OCI-LY7 (cell line): Measurements from ENCODE around the gene MAN1B1.

Experiments
- EZH2phosphoT487 ChIP-seq: fragments of 200-600 bp; sonication (generic); IDR thresholded peaks from 2 replicates; pipeline ENCODE4 v1.6.1; 2018; ENCODE audit warnings: low read depth, borderline replicate concordance, mild to moderate bottlenecking, mixed run types, antibody characterized with exemption, low read length, moderate library complexity, mixed read lengths
- TF ChIP-seq, protein P1 (sequence below): fragments of 200-600 bp; sonication (generic); conservative IDR thresholded peaks from 2 replicates; pipeline ENCODE4 v1.5.1; 2014; ENCODE audit warnings: mild to moderate bottlenecking, antibody characterized with exemption, low read length, moderate library complexity, mixed read lengths

DNA sequence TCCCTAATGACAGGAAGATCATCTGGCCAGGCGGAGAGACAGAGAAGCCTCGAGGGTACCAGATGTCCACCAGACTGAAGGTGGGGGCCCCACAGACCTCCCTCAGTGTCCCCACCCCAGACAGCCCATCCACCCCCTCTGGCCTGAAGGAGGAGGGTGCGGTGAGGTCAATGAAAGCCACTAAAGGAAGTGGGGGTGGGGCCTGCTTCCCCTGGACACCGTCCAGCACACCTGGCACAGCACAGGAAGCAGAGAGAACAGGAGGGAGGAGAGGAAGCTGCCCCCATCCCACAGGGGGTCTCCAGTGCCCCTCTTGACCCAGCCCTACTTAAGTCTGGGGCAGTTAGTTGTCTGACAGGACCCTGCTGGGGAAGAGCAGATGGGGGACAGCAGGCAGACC is 71.8 kb downstream of the MAN1B1 start:
- TF ChIP-seq, protein P1, sequence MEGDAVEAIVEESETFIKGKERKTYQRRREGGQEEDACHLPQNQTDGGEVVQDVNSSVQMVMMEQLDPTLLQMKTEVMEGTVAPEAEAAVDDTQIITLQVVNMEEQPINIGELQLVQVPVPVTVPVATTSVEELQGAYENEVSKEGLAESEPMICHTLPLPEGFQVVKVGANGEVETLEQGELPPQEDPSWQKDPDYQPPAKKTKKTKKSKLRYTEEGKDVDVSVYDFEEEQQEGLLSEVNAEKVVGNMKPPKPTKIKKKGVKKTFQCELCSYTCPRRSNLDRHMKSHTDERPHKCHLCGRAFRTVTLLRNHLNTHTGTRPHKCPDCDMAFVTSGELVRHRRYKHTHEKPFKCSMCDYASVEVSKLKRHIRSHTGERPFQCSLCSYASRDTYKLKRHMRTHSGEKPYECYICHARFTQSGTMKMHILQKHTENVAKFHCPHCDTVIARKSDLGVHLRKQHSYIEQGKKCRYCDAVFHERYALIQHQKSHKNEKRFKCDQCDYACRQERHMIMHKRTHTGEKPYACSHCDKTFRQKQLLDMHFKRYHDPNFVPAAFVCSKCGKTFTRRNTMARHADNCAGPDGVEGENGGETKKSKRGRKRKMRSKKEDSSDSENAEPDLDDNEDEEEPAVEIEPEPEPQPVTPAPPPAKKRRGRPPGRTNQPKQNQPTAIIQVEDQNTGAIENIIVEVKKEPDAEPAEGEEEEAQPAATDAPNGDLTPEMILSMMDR: no peak
- no peak for TF ChIP-seq EZH2phosphoT487
